Tibial nerve (tissue), 4 donors: ENCODE measurements around the gene NDFIP1. TPM values are rescaled to one million over a fixed set of nuclear protein-coding genes. Genes with fewer than 3 reads are reported as not detected.
A peak's percentile ranks its signal among the peaks of the same experiment; 100 is the strongest.

ENCODE experiments used
- DNase-seq, 2 donors: peaks; one replicate each; pipeline ENCODE4 v3.0.0-alpha.2; 2019; ENCODE audit warnings: low spot score in 2 of 2
- H3K27ac ChIP-seq, 4 donors: fragments of 200-600 bp; sonication (generic) in 3 of 4; one replicate each; pipeline ENCODE4 v1.5.1; 2017 to 2019; ENCODE audit warnings: mild to moderate bottlenecking in 1 of 4
- H3K27me3 ChIP-seq, 2 donors: fragments of 200-600 bp; sonication (generic) in 1 of 2; one replicate each; pipeline versions ENCODE4 v1.5.1 to v1.6.0; 2017 to 2019
- H3K36me3 ChIP-seq, 3 donors: fragments of 200-600 bp; sonication (generic); one replicate each; pipeline ENCODE4 v1.5.1; 2018 to 2019
- H3K4me1 ChIP-seq, 4 donors: fragments of 200-600 bp; sonication (generic) in 3 of 4; one replicate each; pipeline ENCODE4 v1.5.1; 2017 to 2019
- H3K4me3 ChIP-seq, 4 donors: fragments of 200-600 bp; sonication (generic) in 3 of 4; one replicate each; pipeline ENCODE4 v1.5.1; 2017 to 2019; ENCODE audit warnings: mild to moderate bottlenecking in 1 of 4, moderate library complexity in 1 of 4
- H3K9me3 ChIP-seq, 4 donors: fragments of 200-600 bp; sonication (generic) in 3 of 4; one replicate each; pipeline ENCODE4 v1.5.1; 2017 to 2019
- CTCF ChIP-seq, 5 experiments: fragments of 200-600 bp in 3 of 5; fragments of 450-650 bp in 2 of 5; sonication (generic) in 3 of 5; IDR thresholded peaks; one replicate each; pipeline ENCODE4 v1.5.1; 2016 to 2019; ENCODE audit warnings: antibody characterized with exemption in 5 of 5, mild to moderate bottlenecking in 3 of 5, moderate library complexity in 2 of 5
- EP300 ChIP-seq, 2 donors: sonication (generic); formaldehyde crosslinking; IDR thresholded peaks; one replicate each; pipeline ENCODE4 v1.6.1; 2017; ENCODE audit warnings: antibody characterized with exemption in 2 of 2, mild to moderate bottlenecking in 1 of 2
- POLR2A ChIP-seq, 2 donors: fragments of 450-650 bp; IDR thresholded peaks; one replicate each; pipeline ENCODE4 v1.6.1; 2017; ENCODE audit warnings: antibody characterized with exemption in 2 of 2, mild to moderate bottlenecking in 2 of 2, moderate library complexity in 2 of 2
- WGBS, 2 donors: methylation state at CpG; one replicate each; pipeline ENCODE4 v1.1.5; 2018; 5-methylcytosine and 5-hydroxymethylcytosine counted together
- total RNA-seq, 4 donors: library from RNA; depleted of rRNA; stranded (reverse); fragments of >200 nt; gene quantifications; one replicate each; pipeline ENCODE4 v1.1.0, GENCODE V29; 2016

NDFIP1 gene
- total RNA-seq, 4 donors from 2014 or later, result 96.1 to 172 (median 107) TPM

- no peak for DNase-seq
- H3K27me3 ChIP-seq, result no peaks in the 10 kb centered on the region
- H3K27ac ChIP-seq, result no peak overlapping the region
- H3K4me1 ChIP-seq, result peaks cover 0 to 8% (median 0%) of the 10 kb centered on the region in 4 donors
- H3K4me3 ChIP-seq, result no peak overlapping the region
- TF ChIP-seq EP300 (IDR thresholded peaks at IDR 0.05) (no peak), CTCF (IDR thresholded peaks at IDR 0.05) (no peak), POLR2A (IDR thresholded peaks at IDR 0.05) (no peak)
- peaks cover 0 to 82% (median 0%) of the 10 kb centered on the region in 3 donors for H3K36me3 ChIP-seq
- H3K9me3 ChIP-seq, result no peaks in the 10 kb centered on the region
Observed at GRCh38 chr5:142141463-142141862, 32.9 kb downstream of the NDFIP1 start.

- TF ChIP-seq EP300 (IDR thresholded peaks at IDR 0.05) (no peak), CTCF (IDR thresholded peaks at IDR 0.05) (peak; percentile 32 to 57 (median 46))
- Histone ChIP-seq H3K27ac (no peak overlapping the region), H3K36me3 (peaks cover 0 to 85% (median 5%) of the 10 kb centered on the region in 3 donors), H3K27me3 (no peaks in the 10 kb centered on the region), H3K9me3 (no peaks in the 10 kb centered on the region), H3K4me3 (no peak overlapping the region), H3K4me1 (peaks cover 0 to 8% (median 0%) of the 10 kb centered on the region in 4 donors)
- DNase-seq, result no peak
- WGBS, 2 donors, result 37 to 42% methylated on average over 3 of the region's 3 CpGs
Observed at GRCh38 chr5:142143878-142144277, 35.3 kb downstream of the NDFIP1 start.

- H3K36me3 ChIP-seq, result peaks cover 0 to 76% (median 5%) of the 10 kb centered on the region in 3 donors
- H3K9me3 ChIP-seq, result no peaks in the 10 kb centered on the region
- peak; percentile 56 to 91 for DNase-seq
- H3K27ac ChIP-seq, result no peak overlapping the region
- TF ChIP-seq EP300 (IDR thresholded peaks at IDR 0.05) (no peak), CTCF (IDR thresholded peaks at IDR 0.05) (peak; percentile 48 to 70 (median 52)), POLR2A (IDR thresholded peaks at IDR 0.05) (no peak)
- WGBS, 2 donors, result 85 to 87% methylated on average over 4 of the region's 4 CpGs
- peaks cover 0 to 8% (median 0%) of the 10 kb centered on the region in 4 donors for H3K4me1 ChIP-seq
- H3K27me3 ChIP-seq, result no peaks in the 10 kb centered on the region
- H3K4me3 ChIP-seq, result no peak overlapping the region
Observed at GRCh38 chr5:142145106-142145900, 36.7 kb downstream of the NDFIP1 start.

GRCh38 chr5:142149363-142149762 is 40.8 kb downstream of the NDFIP1 start:
- H3K36me3 ChIP-seq, result peaks cover 0 to 61% (median 5%) of the 10 kb centered on the region in 3 donors
- H3K27ac ChIP-seq, result no peak overlapping the region
- no peak overlapping the region for H3K4me3 ChIP-seq
- WGBS, 2 donors, result 74 to 89% methylated on average over 1 of the region's 1 CpG
- H3K27me3 ChIP-seq, result no peaks in the 10 kb centered on the region
- H3K4me1 ChIP-seq, result peaks cover 0 to 14% (median 0%) of the 10 kb centered on the region in 4 donors
- DNase-seq, result no peak
- H3K9me3 ChIP-seq, result no peaks in the 10 kb centered on the region
- TF ChIP-seq CTCF (IDR thresholded peaks at IDR 0.05) (no peak), POLR2A (IDR thresholded peaks at IDR 0.05) (no peak), EP300 (IDR thresholded peaks at IDR 0.05) (no peak)

- no peak overlapping the region for H3K27ac ChIP-seq
- no peaks in the 10 kb centered on the region for H3K9me3 ChIP-seq
- no peak for DNase-seq
- H3K36me3 ChIP-seq, result peaks cover 0 to 50% (median 5%) of the 10 kb centered on the region in 3 donors
- no peak for TF ChIP-seq CTCF (IDR thresholded peaks at IDR 0.05)
- TF ChIP-seq POLR2A (IDR thresholded peaks at IDR 0.05), result no peak
- TF ChIP-seq EP300 (IDR thresholded peaks at IDR 0.05), result no peak
- H3K27me3 ChIP-seq, result no peaks in the 10 kb centered on the region
- no peak overlapping the region for H3K4me3 ChIP-seq
- 92% methylated on average over 8 of the region's 8 CpGs for WGBS, 2 donors
- H3K4me1 ChIP-seq, result peaks cover 0 to 8% (median 0%) of the 10 kb centered on the region in 4 donors
Observed at GRCh38 chr5:142150431-142150830, 41.9 kb downstream of the NDFIP1 start.
